Mucosa of gallbladder (tissue), 1 donor: Measurements from ENCODE around the gene ARL2BP. TPM values are rescaled to one million over a fixed set of nuclear protein-coding genes. Genes with fewer than 3 reads are reported as not detected.
A peak's percentile ranks its signal among the peaks of the same experiment; 100 is the strongest.
"Not testable (repeated sequence)": the region's sequence is repeated elsewhere in the genome, so short reads cannot be mapped to it uniquely, and the experiment has no call there.

Experiments used
- DNase-seq: peaks from one replicate; pipeline ENCODE4 v3.0.0-alpha.2; 2020; ENCODE audit warnings: low spot score
- total RNA-seq: library from RNA; stranded (reverse); gene quantifications from one replicate; pipeline ENCODE4 v1.2.1, GENCODE V29; 2021
- donor health status: DM: no; HTN: no; CAD: no.

Gene ARL2BP
- total RNA-seq, 1 donor from 2014 or later: 46.4 TPM

- DNase-seq: no peak
Measured at GRCh38 chr16:57263541-57264351, 18.7 kb downstream of the ARL2BP start.

GRCh38 chr16:57264381-57264780, 19.3 kb downstream of the ARL2BP start:
- no peak for DNase-seq

GRCh38 chr16:57264950-57265371, 19.9 kb downstream of the ARL2BP start:
- peak; percentile 92 for DNase-seq

GRCh38 chr16:57265850-57266530, 20.9 kb downstream of the ARL2BP start:
- DNase-seq: peak; percentile 91

- DNase-seq: peak; percentile 47
Measured at GRCh38 chr16:57266531-57267260, 21.6 kb downstream of the ARL2BP start.

- not testable (repeated sequence) for DNase-seq
Measured at GRCh38 chr16:57267343-57267742, 22.3 kb downstream of the ARL2BP start.

GRCh38 chr16:57268804-57269800, 24.0 kb downstream of the ARL2BP start:
- peak; percentile 85 for DNase-seq

- DNase-seq: no peak
Measured at GRCh38 chr16:57270221-57271062, 25.4 kb downstream of the ARL2BP start.

GRCh38 chr16:57271063-57271345, 25.9 kb downstream of the ARL2BP start:
- DNase-seq: no peak

GRCh38 chr16:57271867-57272495, 26.9 kb downstream of the ARL2BP start:
- DNase-seq: no peak

GRCh38 chr16:57273359-57273758, 28.3 kb downstream of the ARL2BP start:
- no peak for DNase-seq

- DNase-seq: no peak
Measured at GRCh38 chr16:57273826-57274225, 28.8 kb downstream of the ARL2BP start.

GRCh38 chr16:57275946-57276345, 30.9 kb downstream of the ARL2BP start:
- DNase-seq: not testable (repeated sequence)

- no peak for DNase-seq
Measured at GRCh38 chr16:57276596-57276995, 31.5 kb downstream of the ARL2BP start.

GRCh38 chr16:57277586-57277985, 32.5 kb downstream of the ARL2BP start:
- DNase-seq: no peak

- DNase-seq: no peak
Measured at GRCh38 chr16:57278494-57278893, 33.4 kb downstream of the ARL2BP start.

GRCh38 chr16:57279780-57280638, 35.0 kb downstream of the ARL2BP start:
- DNase-seq: no peak

- no peak for DNase-seq
Measured at GRCh38 chr16:57281791-57282190, 36.7 kb downstream of the ARL2BP start.
